Astrocyte (in vitro differentiated cells and primary cell): ENCODE data around the gene LMTK3.

Experiments used
- CTCF ChIP-seq: IDR thresholded peaks from 2 replicates; pipeline ENCODE4 v1.5.1; 2011; ENCODE audit warnings: low read depth, mild to moderate bottlenecking, inconsistent platforms, low read length, moderate library complexity; ENCODE audit not compliant: insufficient read depth
- EZH2 ChIP-seq: IDR thresholded peaks from 2 replicates; pipeline ENCODE4 v1.6.1; 2012; ENCODE audit warnings: mild to moderate bottlenecking, low read length, inconsistent platforms; ENCODE audit not compliant: insufficient read depth

GRCh38 chr19:48484247-48484893, 27.3 kb downstream of the LMTK3 start:
- TF ChIP-seq CTCF (no peak), EZH2 (no peak)
